HG03039 (cell line): ENCODE data around the gene USP35.

Experiments
- ATAC-seq: cut with Tn5 transposase; IDR thresholded peaks from one replicate; pipeline ENCODE4 v1.9.1; 2021; ENCODE audit warnings: mild to moderate bottlenecking, moderate library complexity; ENCODE audit not compliant: unreplicated experiment

USP35 gene

DNA sequence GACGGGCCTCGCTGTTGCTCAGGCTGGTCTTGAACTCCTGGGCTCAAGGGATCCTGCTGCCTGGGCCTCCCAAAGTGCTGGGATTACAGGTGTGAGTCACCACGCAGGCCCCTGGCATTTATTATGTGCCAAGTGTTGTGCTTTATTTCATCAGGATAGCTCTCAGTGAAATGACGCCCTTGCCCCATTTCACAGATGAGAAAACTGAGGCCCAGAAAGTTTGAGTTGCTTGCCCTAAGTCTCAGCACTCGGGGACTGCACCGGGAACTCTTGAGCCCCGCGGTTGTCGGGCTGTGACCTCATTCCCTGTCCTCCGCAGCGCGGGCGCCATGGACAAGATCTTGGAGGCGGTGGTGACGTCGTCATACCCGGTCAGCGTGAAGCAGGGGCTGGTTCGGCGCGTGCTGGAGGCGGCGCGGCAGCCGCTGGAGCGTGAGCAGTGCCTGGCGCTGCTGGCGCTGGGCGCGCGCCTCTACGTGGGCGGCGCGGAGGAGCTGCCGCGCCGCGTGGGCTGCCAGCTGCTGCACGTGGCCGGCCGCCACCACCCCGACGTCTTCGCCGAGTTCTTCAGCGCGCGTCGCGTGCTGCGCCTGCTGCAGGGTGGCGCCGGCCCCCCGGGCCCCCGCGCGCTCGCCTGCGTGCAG, 7.3 kb downstream of the USP35 start:
- ATAC-seq, result no peak

DNA sequence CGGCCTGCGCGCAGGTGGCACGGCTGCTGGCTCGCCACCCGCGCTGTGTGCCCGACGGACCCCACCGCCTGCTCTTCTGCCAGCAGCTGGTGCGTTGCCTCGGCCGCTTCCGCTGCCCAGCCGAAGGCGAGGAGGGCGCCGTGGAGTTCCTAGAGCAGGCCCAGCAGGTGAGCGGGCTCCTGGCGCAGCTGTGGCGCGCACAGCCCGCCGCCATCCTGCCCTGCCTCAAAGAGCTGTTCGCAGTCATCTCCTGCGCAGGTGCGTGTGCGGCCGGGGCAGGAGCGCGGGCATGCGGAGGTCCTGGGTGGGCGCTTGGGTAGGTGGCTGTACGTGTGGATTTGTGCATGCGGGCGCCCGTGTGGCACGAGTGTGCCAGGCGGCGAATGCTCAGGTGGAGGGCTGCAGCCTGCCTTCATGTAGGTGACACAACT, 8.0 kb downstream of the USP35 start:
- no peak for ATAC-seq

DNA sequence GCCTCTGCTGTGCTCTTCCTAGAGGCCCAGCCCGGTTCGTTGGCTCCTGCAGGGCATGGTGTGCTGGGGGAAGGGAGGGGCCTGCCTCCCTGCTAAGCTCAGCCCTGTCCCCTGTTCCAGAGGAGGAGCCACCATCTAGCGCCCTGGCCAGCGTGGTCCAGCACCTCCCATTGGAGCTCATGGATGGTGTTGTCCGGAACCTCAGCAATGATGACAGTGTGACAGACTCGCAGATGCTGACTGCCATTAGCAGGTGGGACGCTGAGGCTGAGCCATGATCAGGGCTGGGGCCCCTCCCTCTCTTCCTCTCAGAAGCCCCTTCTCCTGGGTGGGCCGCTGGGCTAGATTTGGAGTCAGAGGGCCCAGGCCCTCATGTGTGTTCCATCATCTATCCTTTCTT, 9.1 kb downstream of the USP35 start:
- no peak for ATAC-seq

DNA sequence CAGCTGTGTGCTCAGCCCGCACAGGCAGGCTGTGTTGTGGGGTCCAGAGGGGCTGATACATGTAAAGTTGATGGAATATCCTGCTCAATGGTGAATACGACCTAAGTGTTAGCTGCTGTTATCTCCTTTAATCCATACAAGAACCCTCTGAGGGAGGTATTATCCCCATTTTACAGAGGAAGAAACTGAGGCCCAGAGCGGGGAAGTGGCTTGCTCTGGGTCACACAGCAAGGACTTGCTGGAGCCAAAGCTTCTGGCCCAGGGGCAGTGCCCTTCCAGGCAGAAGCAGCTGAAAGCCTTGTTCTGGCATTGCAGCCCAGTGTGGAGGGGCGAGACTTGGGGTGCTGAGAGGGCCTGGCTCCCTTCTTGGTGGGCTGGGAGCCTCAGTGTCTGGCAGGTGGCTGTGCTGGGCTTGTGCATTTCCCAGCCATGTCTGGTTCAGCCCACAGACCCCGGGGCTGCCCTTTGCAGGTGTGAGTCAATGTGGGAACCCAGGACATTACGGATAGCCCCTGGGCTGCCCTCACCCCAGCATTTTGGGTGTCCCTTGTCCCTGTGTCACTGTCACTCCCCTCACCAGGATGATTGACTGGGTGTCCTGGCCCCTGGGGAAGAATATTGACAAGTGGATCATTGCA, 10.4 kb downstream of the USP35 start:
- ATAC-seq, result no peak

DNA sequence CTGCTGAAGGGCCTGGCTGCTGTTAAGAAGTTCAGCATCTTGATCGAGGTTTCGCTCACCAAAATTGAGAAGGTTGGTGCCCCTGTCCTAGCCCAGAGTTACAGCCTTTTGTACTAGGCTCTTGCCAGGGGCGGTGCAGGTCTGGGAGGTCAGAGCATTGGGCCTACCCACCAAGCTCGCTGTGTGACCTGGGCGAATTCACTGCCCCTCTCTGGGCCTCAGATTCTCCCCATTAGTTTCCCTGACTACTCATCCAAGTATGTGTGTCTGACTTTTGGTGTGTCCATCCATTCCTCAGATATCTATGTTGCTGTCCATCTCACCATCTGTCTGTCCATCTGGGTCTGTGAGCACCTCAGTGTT, 10.9 kb downstream of the USP35 start:
- no peak for ATAC-seq

DNA sequence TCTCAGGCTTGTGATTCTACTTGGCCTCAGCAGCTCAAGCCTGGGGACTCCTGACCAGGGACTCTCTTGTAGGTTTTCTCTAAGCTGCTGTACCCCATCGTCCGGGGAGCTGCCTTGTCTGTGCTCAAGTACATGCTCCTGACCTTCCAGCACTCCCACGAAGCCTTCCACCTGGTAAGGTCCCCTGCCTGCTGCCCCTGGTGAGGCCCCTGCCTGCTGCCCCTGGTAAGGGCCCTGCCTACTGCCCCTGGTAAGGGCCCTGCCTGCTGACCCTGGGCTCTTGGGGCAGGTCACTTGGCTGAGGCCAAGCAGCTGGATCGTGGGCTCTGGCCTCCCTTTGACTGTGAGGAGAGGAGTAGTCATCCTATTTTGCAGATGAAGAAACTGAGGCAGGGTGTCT, 11.3 kb downstream of the USP35 start:
- no peak for ATAC-seq

DNA sequence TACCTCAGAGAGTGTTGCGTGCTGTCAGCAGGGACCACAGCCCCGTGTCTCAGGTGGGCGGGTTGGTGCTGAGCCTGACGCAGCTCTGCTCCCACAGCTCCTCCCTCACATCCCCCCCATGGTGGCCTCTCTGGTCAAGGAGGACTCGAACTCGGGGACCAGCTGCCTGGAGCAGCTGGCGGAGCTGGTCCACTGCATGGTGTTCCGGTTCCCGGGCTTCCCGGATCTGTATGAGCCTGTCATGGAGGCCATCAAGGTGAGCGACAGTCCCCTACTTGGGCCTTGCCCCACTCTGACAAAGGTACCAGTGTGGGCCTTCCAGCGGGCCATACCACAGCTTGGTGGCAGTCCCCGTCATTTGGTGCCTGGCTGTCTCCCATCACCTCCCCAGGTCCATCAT, 11.8 kb downstream of the USP35 start:
- no peak for ATAC-seq

DNA sequence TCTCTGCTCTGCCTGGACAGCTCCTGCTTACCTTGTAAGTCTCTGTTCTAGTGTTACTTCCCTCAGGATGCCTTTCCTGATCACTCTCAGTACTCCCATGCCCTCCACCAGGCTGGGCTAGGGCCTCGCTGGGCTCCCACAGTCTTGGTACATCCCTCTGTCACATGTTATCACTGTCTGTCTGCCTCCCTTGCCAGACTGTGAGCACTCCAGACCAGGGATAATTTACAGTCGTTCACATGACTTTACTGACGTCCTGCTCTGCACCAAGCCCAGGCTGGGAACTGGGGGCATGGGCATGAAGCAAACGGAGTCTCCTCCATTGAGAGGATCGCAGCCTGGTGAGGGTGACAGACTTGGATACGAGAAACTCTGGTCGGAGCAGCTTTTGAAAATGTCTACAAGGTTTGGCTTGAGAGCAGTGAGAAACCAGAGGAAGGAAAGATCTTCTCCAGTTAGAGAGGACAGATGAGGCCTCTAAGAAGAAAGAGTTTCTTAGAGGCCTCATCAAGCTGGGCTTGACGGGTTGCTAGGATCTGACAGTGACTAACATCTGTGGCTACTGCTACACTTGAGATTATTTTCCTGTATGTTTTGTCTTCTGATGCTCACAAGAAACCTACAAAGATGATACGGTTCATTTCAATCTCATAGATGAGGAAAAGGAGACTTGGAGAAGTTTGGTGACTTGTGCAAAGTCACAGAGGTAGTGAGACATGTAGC, 12.5 kb downstream of the USP35 start:
- ATAC-seq, result no peak

DNA sequence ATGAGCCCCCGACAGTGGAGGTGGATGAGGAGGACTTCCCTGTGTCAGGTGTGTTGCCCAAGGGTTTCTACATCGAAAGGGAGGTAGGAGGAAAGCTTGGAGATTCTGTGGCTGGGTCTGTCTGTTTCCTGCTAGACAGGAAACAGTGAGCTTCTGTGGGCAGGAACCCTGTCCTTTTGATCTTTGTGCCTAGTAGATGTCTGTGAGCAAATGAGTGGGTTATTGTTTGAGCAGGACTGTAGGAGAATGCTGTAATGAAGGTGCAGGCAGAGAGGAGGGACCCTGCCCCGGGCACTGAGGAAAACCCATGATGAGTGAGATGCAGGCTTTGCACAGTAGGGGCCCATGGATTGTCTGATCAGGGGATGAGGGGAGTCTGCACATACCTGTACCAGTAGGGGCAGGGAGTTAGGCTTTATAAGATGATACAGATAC, 14.0 kb downstream of the USP35 start:
- ATAC-seq, result no peak

DNA sequence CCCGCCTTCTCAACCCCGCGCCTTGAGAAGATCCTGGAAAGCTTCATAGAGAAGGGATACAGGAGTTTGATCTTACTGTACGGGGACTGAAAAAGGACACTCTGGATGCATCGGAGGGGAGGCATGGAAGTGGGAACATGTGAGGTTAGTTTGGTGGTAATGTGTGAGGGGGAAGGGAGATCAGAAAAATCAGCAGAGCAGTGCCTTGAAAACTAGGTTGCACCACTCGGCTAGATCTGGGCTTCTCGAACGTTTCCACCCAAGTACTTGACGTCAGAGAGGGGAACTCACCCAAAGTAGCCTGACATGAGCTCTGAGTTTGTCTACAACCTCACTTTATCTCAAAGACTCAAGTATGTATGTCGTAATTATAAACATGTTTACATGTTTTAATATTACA, 14.5 kb downstream of the USP35 start:
- no peak for ATAC-seq

DNA sequence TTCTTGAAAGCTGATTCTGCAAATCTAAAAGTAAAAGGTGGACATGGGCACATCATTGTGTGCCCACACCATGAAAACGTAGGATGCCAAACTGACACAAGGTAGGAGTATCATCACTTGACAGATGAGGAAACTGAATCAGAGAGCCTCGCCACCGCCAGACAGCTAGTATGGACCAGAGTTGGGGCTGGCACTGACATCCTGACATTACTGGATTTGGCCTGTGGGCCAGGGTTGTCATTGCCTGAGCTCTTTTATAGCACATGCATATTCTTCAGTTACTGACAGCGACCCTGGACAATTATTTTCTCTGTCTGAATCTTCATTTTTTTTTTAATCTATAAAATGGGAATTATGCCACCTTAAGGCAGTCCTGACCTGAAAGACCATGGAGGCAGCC, 16.5 kb downstream of the USP35 start:
- ATAC-seq, result no peak

DNA sequence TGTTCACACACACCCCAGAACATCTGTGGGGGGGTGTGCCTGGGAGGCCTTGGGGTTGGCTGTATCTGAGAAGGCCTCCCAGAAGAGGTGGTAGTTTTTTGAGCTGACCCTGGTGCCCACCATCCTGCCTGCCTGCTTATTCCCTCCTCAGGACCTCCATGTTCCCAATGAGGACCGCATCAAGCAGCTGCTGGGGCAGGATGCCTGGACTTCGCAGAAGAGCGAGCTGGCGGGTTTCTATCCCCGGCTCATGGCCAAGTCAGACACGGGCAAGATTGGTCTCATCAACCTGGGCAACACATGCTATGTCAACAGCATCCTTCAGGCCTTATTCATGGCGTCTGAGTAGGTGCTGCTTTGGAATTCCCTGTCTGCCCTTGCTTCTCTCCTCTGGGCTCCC, 17.0 kb downstream of the USP35 start:
- ATAC-seq, result no peak

DNA sequence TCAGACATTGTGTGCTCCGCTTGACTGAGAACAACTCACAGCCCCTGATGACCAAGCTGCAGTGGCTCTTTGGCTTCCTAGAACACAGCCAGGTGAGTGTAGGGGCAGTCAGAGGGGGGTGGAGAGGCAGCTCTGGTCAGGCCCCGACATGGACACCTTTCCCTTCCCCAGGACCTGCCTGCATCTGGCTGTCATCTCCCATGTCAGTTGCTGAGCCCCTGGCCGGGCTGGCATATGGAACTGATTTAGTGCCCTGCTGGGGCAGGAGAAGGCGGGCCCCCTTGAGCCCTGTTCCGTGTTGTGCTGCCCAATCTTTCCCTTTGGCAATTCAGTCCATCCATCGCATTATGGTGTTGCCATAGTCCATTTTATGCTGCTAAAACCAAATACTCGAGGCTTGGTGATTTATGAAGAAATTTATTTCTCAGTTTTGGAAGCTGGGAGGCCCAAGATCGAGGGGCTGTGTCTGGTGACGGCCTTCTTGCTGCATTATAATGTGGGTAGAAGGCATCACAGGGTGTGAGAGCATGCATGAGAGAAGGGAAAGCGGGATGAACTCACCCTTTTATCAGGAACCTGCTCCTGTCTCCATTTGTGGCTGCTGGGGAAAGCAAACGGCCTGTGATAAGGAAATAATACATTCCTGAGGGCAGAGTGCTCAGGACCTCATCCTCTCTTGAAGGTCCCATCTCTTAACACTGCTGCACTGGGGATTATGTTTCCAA, 19.0 kb downstream of the USP35 start:
- ATAC-seq, result no peak

DNA sequence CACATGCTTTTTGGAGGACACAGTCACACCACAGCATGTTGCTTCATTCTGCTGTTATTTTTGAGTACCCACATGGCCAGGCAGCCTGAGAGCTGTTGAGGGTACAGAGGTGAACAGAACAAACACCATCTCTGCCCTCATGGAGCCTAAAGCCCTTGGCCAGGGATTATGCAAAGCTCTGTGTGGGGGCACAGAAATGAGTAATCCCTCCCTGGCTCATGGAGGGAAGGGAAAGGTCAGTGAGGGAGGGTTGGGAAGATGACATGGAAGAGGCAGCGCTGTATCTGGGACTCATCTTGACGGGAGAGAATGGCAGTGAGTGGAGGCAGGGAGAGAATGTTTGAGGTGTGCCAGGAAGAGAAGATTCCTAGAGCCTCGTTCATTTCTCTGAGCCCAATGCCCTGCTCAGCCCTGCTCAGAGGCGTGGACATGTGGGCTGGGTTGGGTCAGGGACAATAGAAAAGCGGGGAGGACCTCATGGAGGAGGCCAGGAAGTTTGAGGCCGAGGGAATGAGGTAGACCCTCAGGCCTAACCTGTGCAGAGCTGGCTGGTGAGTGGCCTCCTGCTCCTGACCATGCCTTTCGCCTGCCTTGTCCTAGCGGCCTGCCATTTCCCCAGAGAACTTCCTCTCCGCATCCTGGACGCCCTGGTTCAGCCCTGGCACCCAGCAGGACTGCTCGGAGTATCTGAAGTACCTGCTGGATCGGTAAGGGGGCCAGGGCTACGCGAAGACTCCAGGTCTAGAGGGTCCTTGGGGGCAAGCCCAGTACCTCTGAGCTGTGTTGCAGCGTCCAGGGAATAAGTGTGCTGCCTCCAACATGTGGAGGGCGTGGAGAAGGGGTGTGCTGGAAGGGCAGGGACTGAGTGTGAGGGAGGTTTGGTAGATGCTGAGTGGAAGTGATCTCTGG, 19.8 kb downstream of the USP35 start:
- no peak for ATAC-seq

DNA sequence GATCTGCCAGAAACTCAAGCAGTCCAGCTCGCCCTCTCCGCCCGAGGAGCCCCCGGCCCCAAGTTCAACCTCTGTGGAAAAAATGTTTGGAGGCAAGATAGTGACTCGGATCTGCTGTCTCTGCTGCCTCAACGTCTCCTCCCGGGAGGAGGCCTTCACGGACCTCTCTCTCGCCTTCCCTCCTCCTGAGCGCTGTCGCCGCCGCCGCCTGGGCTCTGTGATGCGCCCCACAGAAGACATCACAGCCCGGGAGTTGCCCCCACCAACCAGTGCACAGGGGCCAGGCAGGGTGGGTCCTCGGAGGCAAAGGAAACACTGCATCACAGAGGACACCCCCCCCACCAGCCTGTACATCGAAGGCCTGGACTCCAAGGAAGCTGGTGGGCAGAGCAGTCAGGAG, 20.8 kb downstream of the USP35 start:
- ATAC-seq, result no peak

DNA sequence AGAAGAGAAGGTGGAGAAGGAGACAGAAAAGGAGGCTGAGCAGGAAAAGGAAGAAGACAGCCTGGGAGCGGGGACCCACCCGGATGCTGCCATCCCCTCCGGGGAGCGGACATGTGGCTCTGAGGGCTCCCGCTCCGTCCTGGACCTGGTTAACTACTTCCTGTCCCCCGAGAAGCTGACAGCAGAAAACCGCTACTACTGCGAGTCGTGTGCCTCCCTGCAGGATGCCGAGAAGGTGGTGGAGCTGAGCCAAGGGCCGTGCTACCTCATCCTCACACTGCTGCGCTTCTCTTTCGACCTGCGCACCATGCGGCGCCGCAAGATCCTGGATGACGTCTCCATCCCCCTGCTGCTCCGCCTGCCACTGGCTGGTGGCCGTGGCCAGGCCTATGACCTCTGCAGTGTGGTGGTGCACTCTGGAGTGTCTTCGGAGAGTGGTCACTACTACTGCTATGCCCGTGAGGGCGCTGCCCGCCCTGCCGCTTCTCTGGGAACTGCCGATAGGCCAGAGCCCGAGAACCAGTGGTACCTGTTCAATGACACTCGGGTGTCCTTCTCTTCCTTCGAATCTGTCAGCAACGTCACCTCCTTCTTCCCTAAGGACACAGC, 21.4 kb downstream of the USP35 start:
- ATAC-seq, result no peak

DNA sequence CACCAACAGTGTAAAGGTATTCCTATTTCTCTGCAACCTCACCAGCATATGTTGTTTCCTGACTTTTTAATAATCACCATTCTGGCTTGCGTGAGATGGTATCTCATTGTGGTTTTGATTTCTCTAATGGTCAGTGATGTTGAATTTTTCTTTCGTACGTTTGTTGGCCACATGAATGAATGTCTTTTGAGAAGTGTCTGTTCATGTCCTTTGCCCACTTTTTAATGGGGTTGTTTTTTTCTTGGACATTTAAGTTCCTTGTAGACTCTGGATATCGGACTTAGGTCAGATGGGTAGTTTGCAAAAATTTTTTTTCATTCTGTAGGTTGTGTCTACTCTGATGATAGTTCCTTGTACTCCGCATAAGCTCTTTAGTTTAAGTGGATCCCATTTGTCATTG, 22.8 kb downstream of the USP35 start:
- ATAC-seq, result no peak

DNA sequence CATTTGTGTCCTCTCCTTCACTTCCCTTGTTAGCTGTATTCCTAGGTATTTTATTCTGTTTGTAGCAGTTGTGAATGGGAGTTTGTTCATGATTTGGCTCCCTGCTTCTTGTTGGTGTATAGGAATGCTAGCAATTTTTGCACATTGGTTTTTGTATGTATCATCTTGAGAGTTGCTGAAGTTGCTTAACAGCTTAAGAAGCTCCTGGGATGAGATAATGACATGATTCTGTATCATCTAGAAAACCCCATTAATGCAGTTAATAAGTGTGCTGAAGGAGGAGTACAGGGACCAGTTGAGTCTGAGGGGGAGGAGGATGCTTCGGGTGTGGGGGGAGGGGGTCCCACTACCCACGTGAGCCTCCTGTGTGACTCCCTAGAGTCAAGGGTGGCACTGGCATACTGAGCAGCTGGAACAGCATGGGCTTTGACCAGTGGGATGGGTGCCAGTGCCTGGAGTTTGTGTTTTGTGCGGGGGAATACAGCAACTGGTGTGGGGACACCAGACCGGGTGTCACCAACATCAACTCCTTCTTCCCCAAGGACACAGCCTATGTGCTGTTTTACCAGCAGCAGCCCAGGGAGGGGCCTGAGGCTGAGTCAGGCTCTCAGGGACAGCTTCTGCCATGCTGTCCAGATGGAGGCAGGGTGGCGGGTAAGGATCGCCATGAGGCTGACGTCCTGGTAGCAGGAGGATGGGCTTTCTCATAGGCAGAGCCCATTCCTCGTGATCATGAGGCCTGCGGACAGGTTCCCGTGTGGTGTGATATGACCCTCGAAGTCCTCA, 24.1 kb downstream of the USP35 start:
- no peak for ATAC-seq

DNA sequence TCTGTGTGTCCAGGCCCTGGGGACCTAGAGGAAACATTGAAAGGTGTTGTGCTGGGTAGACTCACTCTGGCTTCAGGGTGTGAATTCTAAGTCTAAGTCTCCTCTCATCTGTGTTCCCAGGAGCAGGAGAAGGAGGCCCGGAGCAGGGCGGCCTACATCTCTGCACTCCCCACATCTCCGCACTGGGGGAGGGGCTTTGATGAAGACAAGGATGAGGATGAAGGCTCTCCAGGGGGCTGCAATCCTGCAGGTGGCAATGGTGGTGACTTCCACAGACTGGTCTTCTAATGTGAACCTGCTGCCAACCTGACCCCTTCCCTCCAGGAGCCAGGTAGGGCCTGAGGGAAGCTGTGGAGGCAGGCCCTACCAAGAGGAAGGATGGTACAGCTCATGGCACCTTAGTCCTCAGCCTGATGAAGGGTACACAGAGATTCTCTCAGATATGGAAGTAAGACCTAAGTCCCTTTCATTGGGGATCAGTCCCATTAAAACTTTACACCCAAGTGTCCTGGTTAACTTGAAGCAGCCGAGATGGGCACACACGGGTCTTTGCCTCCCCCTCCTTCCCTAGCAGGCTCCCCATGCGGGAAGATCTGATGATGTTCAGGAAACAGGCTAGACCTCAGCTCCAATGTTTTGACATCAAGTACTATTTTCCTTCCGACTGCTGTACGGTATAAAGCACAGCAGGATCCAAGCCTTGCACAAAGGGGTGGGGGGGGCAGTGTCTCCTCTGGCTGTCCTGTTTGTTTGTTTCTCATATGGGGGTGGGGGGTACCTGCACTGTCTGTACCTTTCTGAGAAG, 25.0 kb downstream of the USP35 start:
- ATAC-seq, result no peak
